ENCODE measurements around the gene IMP4. TPM values are rescaled to one million over a fixed set of nuclear protein-coding genes. Genes with fewer than 3 reads are reported as not detected.

IMP4 gene
- polyA plus RNA-seq, 1 donor from 2014 or later, result 78.0 TPM

DNA sequence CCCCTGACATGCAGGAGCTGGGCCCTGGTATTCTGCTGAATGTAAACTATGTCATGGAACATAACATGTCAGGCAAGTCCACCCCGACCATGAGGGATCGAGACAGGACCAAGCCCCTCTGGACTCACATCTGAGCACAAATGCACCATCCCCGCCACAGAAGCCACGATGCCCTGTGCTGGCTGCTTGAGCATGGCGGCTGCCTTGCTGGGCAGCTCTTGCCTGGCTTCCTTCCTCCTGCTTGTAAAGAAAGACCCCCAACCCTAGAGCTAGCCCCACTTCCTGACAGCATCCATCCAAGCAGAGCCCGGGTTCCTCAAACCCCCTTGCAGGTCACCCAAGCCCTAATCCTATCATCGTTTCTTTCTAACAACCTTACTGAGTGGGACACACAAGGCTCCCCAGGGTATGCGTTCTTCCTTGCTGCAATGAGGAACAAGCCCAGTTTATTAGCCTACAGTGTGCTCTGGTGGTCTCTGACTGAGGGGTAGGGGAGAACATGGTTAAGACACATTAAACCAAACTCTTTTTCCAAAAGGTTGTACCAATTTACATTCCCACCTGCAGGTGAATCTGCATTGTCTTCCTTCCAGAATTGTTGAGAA, 39.7 kb downstream of the IMP4 start:
- Histone ChIP-seq H2AFZ (ENCODE audit: low read depth, low read length) (no peak overlapping the region), H3K36me3 (ENCODE audit: insufficient read depth, low read length) (no peaks in the 10 kb centered on the region), H3K27me3 (ENCODE audit: insufficient read depth, low read depth, low read length) (no peaks in the 10 kb centered on the region), H3K27ac (ENCODE audit: low read length) (no peak overlapping the region), H3K9me3 (ENCODE audit: low read length) (no peaks in the 10 kb centered on the region), H3K9me2 (ENCODE audit: insufficient read depth, low read length) (no peaks in the 10 kb centered on the region), H3F3A (ENCODE audit: insufficient read depth, low read length, poor library complexity, severe bottlenecking) (no peaks in the 10 kb centered on the region), H3K4me2 (ENCODE audit: low read length) (no peak overlapping the region), H3K4me3 (ENCODE audit: low read length) (no peak overlapping the region), H3K9ac (ENCODE audit: low read length) (no peak overlapping the region), H3K79me2 (replicated peaks; ENCODE audit: insufficient read depth, low read length) (no peaks in the 10 kb centered on the region), H4K20me1 (ENCODE audit: insufficient read depth) (no peaks in the 10 kb centered on the region)
- TF ChIP-seq, protein P1, sequence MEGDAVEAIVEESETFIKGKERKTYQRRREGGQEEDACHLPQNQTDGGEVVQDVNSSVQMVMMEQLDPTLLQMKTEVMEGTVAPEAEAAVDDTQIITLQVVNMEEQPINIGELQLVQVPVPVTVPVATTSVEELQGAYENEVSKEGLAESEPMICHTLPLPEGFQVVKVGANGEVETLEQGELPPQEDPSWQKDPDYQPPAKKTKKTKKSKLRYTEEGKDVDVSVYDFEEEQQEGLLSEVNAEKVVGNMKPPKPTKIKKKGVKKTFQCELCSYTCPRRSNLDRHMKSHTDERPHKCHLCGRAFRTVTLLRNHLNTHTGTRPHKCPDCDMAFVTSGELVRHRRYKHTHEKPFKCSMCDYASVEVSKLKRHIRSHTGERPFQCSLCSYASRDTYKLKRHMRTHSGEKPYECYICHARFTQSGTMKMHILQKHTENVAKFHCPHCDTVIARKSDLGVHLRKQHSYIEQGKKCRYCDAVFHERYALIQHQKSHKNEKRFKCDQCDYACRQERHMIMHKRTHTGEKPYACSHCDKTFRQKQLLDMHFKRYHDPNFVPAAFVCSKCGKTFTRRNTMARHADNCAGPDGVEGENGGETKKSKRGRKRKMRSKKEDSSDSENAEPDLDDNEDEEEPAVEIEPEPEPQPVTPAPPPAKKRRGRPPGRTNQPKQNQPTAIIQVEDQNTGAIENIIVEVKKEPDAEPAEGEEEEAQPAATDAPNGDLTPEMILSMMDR (IDR thresholded peaks at IDR 0.05; ENCODE audit: poor library complexity, severe bottlenecking), result no peak
- TF ChIP-seq TAF1 (IDR thresholded peaks at IDR 0.05; ENCODE audit: low read depth) (no peak), EZH2 (IDR thresholded peaks at IDR 0.05; ENCODE audit: borderline replicate concordance, insufficient read depth, low read length, poor library complexity, severe bottlenecking) (no peak), RAD21 (conservative IDR thresholded peaks at IDR 0.05) (no peak), EP300 (conservative IDR thresholded peaks at IDR 0.05; ENCODE audit: poor library complexity, severe bottlenecking) (no peak), SMC3 (conservative IDR thresholded peaks at IDR 0.05; ENCODE audit: poor library complexity) (no peak), MXI1 (conservative IDR thresholded peaks at IDR 0.05; ENCODE audit: poor library complexity, severe bottlenecking) (no peak), POLR2AphosphoS5 (IDR thresholded peaks at IDR 0.05) (no peak)
- TF ChIP-seq, protein P2, sequence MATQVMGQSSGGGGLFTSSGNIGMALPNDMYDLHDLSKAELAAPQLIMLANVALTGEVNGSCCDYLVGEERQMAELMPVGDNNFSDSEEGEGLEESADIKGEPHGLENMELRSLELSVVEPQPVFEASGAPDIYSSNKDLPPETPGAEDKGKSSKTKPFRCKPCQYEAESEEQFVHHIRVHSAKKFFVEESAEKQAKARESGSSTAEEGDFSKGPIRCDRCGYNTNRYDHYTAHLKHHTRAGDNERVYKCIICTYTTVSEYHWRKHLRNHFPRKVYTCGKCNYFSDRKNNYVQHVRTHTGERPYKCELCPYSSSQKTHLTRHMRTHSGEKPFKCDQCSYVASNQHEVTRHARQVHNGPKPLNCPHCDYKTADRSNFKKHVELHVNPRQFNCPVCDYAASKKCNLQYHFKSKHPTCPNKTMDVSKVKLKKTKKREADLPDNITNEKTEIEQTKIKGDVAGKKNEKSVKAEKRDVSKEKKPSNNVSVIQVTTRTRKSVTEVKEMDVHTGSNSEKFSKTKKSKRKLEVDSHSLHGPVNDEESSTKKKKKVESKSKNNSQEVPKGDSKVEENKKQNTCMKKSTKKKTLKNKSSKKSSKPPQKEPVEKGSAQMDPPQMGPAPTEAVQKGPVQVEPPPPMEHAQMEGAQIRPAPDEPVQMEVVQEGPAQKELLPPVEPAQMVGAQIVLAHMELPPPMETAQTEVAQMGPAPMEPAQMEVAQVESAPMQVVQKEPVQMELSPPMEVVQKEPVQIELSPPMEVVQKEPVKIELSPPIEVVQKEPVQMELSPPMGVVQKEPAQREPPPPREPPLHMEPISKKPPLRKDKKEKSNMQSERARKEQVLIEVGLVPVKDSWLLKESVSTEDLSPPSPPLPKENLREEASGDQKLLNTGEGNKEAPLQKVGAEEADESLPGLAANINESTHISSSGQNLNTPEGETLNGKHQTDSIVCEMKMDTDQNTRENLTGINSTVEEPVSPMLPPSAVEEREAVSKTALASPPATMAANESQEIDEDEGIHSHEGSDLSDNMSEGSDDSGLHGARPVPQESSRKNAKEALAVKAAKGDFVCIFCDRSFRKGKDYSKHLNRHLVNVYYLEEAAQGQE (IDR thresholded peaks at IDR 0.05; ENCODE audit: borderline replicate concordance), result no peak

DNA sequence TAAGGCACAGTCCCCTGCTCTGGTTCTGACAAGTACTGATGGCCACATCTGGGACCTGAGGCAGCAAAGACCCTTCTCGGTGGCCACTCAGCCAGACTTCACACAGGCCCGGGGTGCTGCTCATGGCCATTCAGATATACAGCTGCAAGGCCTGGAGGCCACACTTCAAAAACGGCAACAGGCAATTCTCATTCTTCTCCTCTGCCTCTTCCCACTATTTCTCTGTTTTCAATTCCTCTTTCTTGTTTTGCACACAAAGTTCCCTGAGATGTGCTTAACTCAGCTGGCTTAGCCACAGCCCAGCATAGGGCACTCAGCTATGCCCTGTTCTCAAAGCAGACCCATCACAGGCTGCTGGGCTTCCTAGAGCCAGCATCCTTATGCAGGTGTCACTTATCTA, 43.0 kb downstream of the IMP4 start:
- Histone ChIP-seq H3K79me2 (replicated peaks; ENCODE audit: insufficient read depth, low read length) (no peaks in the 10 kb centered on the region), H3K36me3 (ENCODE audit: insufficient read depth, low read length) (no peaks in the 10 kb centered on the region), H3K4me3 (ENCODE audit: low read length) (no peak overlapping the region), H3K9ac (ENCODE audit: low read length) (no peak overlapping the region), H2AFZ (ENCODE audit: low read depth, low read length) (no peak overlapping the region), H3F3A (ENCODE audit: insufficient read depth, low read length, poor library complexity, severe bottlenecking) (no peaks in the 10 kb centered on the region), H4K20me1 (ENCODE audit: insufficient read depth) (no peaks in the 10 kb centered on the region), H3K4me2 (ENCODE audit: low read length) (no peak overlapping the region), H3K27me3 (ENCODE audit: insufficient read depth, low read depth, low read length) (no peaks in the 10 kb centered on the region), H3K27ac (ENCODE audit: low read length) (no peak overlapping the region), H3K9me3 (ENCODE audit: low read length) (no peaks in the 10 kb centered on the region), H3K9me2 (ENCODE audit: insufficient read depth, low read length) (no peaks in the 10 kb centered on the region)
- TF ChIP-seq, protein P1 (IDR thresholded peaks at IDR 0.05; ENCODE audit: poor library complexity, severe bottlenecking), result no peak
- TF ChIP-seq EP300 (conservative IDR thresholded peaks at IDR 0.05; ENCODE audit: poor library complexity, severe bottlenecking) (no peak), MXI1 (conservative IDR thresholded peaks at IDR 0.05; ENCODE audit: poor library complexity, severe bottlenecking) (no peak), POLR2AphosphoS5 (IDR thresholded peaks at IDR 0.05) (no peak), RAD21 (conservative IDR thresholded peaks at IDR 0.05) (no peak), EZH2 (IDR thresholded peaks at IDR 0.05; ENCODE audit: borderline replicate concordance, insufficient read depth, low read length, poor library complexity, severe bottlenecking) (no peak), SMC3 (conservative IDR thresholded peaks at IDR 0.05; ENCODE audit: poor library complexity) (no peak)
- TF ChIP-seq, protein P2 (IDR thresholded peaks at IDR 0.05; ENCODE audit: borderline replicate concordance), result no peak

Measured in neural cell (in vitro differentiated cells).